MM.1S (cell line): ENCODE measurements around the gene LILRB5.

Source experiments
- DNase-seq: peaks from one replicate; pipeline ENCODE4 v3.0.0-alpha.2; 2015
- H2AFZ ChIP-seq: fragments of 300-600 bp; sonication (generic); 2 replicates; pipeline ENCODE4 v1.6.0; 2016; ENCODE audit warnings: antibody characterized with exemption, low read length
- H3F3A ChIP-seq: fragments of 300-600 bp; sonication (generic); 2 replicates; pipeline ENCODE4 v1.6.1; 2016; ENCODE audit warnings: mild to moderate bottlenecking, antibody characterized with exemption, low read length, moderate library complexity, mixed read lengths; ENCODE audit not compliant: insufficient read depth
- H3K27ac ChIP-seq: fragments of 300-600 bp; sonication (generic); 2 replicates; pipeline ENCODE4 v1.5.1; 2016; ENCODE audit warnings: mild to moderate bottlenecking, low read length
- H3K27me3 ChIP-seq: fragments of 300-600 bp; sonication (generic); replicated peaks from 2 replicates; pipeline ENCODE4 v1.6.0; 2016; ENCODE audit warnings: low read length; ENCODE audit not compliant: insufficient read depth
- H3K36me3 ChIP-seq: fragments of 300-600 bp; sonication (generic); replicated peaks from 2 replicates; pipeline ENCODE4 v1.6.1; 2016; ENCODE audit warnings: mild to moderate bottlenecking, low read length, mixed read lengths; ENCODE audit not compliant: insufficient read depth
- H3K4me1 ChIP-seq: fragments of 300-600 bp; sonication (generic); 2 replicates; pipeline ENCODE4 v1.6.1; 2016; ENCODE audit warnings: low read length, mixed read lengths
- H3K4me2 ChIP-seq: fragments of 300-600 bp; sonication (generic); 2 replicates; pipeline ENCODE4 v1.6.0; 2016; ENCODE audit warnings: low read depth, low read length
- H3K4me3 ChIP-seq: fragments of 300-600 bp; sonication (generic); 2 replicates; pipeline ENCODE4 v1.5.1; 2016; ENCODE audit warnings: low read length, mixed read lengths
- H3K79me2 ChIP-seq: fragments of 300-600 bp; sonication (generic); 2 replicates; pipeline ENCODE4 v1.6.1; 2016; ENCODE audit warnings: mixed run types, low read length, mixed read lengths
- H3K9ac ChIP-seq: fragments of 300-600 bp; sonication (generic); 2 replicates; pipeline ENCODE4 v1.6.1; 2016; ENCODE audit warnings: low read length, mixed read lengths
- H3K9me2 ChIP-seq: fragments of 300-600 bp; sonication (generic); replicated peaks from 2 replicates; pipeline ENCODE4 v1.6.1; 2016; ENCODE audit warnings: mild to moderate bottlenecking, low read length, mixed read lengths; ENCODE audit not compliant: insufficient read depth
- H3K9me3 ChIP-seq: fragments of 300-600 bp; sonication (generic); replicated peaks from 2 replicates; pipeline ENCODE4 v1.6.1; 2016; ENCODE audit warnings: mild to moderate bottlenecking, low read length, mixed read lengths; ENCODE audit not compliant: insufficient read depth
- H4K20me1 ChIP-seq: fragments of 300-600 bp; sonication (generic); 2 replicates; pipeline ENCODE4 v1.6.1; 2016; ENCODE audit warnings: mild to moderate bottlenecking, low read length, moderate library complexity, mixed read lengths; ENCODE audit not compliant: insufficient read depth
- EZH2 ChIP-seq: fragments of 300-600 bp; sonication (generic); optimal IDR thresholded peaks from 2 replicates; pipeline ENCODE3; 2017; ENCODE audit warnings: low read depth, mild to moderate bottlenecking, antibody characterized with exemption, low read length, mixed read lengths
- EZH2phosphoT487 ChIP-seq: fragments of 300-600 bp; sonication (generic); IDR thresholded peaks from 2 replicates; pipeline ENCODE4 v1.6.1; 2018; ENCODE audit warnings: antibody characterized with exemption, low read length
- TF ChIP-seq, protein P1 (sequence below): fragments of 300-600 bp; sonication (generic); IDR thresholded peaks from 2 replicates; pipeline ENCODE4 v1.5.1; 2016; ENCODE audit warnings: antibody characterized with exemption, low read length, mixed read lengths

The LILRB5 gene

DNA sequence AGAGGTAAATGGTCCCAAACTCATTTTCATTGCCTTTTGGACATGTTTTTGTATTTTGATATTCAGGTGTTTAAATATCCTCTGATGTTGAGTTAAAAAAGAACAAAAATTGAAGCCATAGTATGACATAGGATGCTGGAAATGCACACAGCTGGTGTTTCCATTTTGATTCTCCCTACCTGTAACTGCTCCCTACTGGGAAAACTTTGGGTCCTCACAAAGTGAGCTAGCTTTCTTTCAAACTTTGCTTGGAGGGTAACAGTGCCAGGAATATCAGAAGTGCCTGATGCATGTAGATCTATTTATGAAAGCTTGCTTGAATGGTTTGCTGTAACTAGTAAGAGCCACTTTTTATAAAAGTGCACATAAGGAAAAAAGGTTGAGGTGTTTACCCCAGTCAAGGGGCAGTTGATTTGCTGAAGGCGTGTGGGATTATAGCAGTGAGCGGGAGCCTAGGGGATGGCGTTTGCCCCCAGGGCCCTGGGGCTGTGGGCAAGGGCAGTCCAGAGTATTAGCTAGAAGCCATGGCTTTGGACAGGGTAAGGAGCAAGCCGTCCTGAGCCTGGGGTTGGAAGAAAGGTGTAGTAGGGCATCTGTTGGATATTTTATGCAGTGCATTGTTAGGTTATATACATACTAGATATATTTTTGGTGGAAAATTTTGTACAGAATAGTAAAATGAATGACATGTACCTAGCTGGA is 52.2 kb downstream of the LILRB5 start:
- H3K36me3 ChIP-seq = peaks cover 50% of the 10 kb centered on the region
- H3K9ac ChIP-seq = no peak overlapping the region
- DNase-seq = no peak
- peaks cover 84% of the 10 kb centered on the region for H4K20me1 ChIP-seq
- H3K27me3 ChIP-seq = no peaks in the 10 kb centered on the region
- H3K4me3 ChIP-seq = no peak overlapping the region
- H3K9me2 ChIP-seq = no peaks in the 10 kb centered on the region
- no peak overlapping the region for H2AFZ ChIP-seq
- H3K9me3 ChIP-seq = no peaks in the 10 kb centered on the region
- peaks cover 66% of the 10 kb centered on the region for H3K79me2 ChIP-seq
- H3K27ac ChIP-seq = no peak overlapping the region
- TF ChIP-seq EZH2 (no peak), EZH2phosphoT487 (no peak)
- TF ChIP-seq, protein P1, sequence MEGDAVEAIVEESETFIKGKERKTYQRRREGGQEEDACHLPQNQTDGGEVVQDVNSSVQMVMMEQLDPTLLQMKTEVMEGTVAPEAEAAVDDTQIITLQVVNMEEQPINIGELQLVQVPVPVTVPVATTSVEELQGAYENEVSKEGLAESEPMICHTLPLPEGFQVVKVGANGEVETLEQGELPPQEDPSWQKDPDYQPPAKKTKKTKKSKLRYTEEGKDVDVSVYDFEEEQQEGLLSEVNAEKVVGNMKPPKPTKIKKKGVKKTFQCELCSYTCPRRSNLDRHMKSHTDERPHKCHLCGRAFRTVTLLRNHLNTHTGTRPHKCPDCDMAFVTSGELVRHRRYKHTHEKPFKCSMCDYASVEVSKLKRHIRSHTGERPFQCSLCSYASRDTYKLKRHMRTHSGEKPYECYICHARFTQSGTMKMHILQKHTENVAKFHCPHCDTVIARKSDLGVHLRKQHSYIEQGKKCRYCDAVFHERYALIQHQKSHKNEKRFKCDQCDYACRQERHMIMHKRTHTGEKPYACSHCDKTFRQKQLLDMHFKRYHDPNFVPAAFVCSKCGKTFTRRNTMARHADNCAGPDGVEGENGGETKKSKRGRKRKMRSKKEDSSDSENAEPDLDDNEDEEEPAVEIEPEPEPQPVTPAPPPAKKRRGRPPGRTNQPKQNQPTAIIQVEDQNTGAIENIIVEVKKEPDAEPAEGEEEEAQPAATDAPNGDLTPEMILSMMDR = no peak
- no peak overlapping the region for H3K4me2 ChIP-seq
- peaks cover 28% of the 10 kb centered on the region for H3K4me1 ChIP-seq
- H3F3A ChIP-seq = peaks cover 83% of the 10 kb centered on the region

GRCh38 chr19:54203151-54203611 is 53.9 kb downstream of the LILRB5 start:
- no peak for DNase-seq
- H3K9ac ChIP-seq = peak overlapping the region; percentile 94; the same call in 1 of the 2 replicates
- peak overlapping the region; percentile 95 for H3K4me2 ChIP-seq
- H3K4me3 ChIP-seq = 0 out of 2 replicates have a peak overlapping the region, but pooled peaks have one; percentile 86
- H3K79me2 ChIP-seq = peaks cover 66% of the 10 kb centered on the region
- H3K9me2 ChIP-seq = no peaks in the 10 kb centered on the region
- H3K27me3 ChIP-seq = no peaks in the 10 kb centered on the region
- H3K27ac ChIP-seq = no peak overlapping the region
- H2AFZ ChIP-seq = no peak overlapping the region
- peaks cover 28% of the 10 kb centered on the region for H3K4me1 ChIP-seq
- peaks cover 68% of the 10 kb centered on the region for H4K20me1 ChIP-seq
- H3F3A ChIP-seq = peaks cover 65% of the 10 kb centered on the region
- H3K9me3 ChIP-seq = no peaks in the 10 kb centered on the region
- peaks cover 50% of the 10 kb centered on the region for H3K36me3 ChIP-seq
- TF ChIP-seq EZH2phosphoT487 (no peak), EZH2 (no peak)
- TF ChIP-seq, protein P1 = no peak

DNA sequence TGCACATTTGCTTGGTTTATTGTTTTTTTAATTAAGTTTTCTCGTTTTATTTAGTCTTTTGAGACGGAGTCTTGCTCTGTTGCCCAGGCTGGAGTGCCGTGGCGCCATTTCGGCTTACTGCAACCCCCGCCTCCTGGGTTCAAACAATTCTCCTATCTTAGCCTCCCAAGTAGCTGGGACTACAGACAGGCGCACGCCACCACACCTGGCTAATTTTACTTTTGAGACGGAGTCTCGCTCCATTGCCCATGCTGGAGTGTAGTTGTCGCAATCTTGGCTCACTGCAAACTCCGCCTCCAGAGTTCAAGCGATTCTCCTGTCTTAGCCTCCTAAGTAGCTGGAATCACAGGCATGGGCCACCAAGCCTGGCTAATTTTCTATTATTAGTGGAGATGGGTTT is 55.1 kb downstream of the LILRB5 start:
- H3K27ac ChIP-seq = peak overlapping the region; percentile 74; the same call in 1 of the 2 replicates
- H4K20me1 ChIP-seq = peaks cover 57% of the 10 kb centered on the region
- no peaks in the 10 kb centered on the region for H3K9me2 ChIP-seq
- peak overlapping the region; percentile 86 for H3K4me3 ChIP-seq
- peaks cover 47% of the 10 kb centered on the region for H3K36me3 ChIP-seq
- H3K4me1 ChIP-seq = peaks cover 28% of the 10 kb centered on the region
- DNase-seq = no peak
- peak overlapping the region; percentile 94 for H3K9ac ChIP-seq
- H2AFZ ChIP-seq = no peak overlapping the region
- H3F3A ChIP-seq = peaks cover 55% of the 10 kb centered on the region
- peak overlapping the region; percentile 95 for H3K4me2 ChIP-seq
- no peaks in the 10 kb centered on the region for H3K9me3 ChIP-seq
- no peak for TF ChIP-seq EZH2
- no peak for TF ChIP-seq EZH2phosphoT487
- TF ChIP-seq, protein P1 = no peak
- peaks cover 64% of the 10 kb centered on the region for H3K79me2 ChIP-seq
- no peaks in the 10 kb centered on the region for H3K27me3 ChIP-seq
